ENCODE measurements around the gene MBP. TPM values are rescaled to one million over a fixed set of nuclear protein-coding genes. Genes with fewer than 3 reads are reported as not detected.

The MBP gene
- polyA plus RNA-seq, 1 donor from 2014 or later = 3.3 TPM

GRCh38 chr18:76956648-76957047, 175.9 kb downstream of the MBP start:
- Histone ChIP-seq H3K9me3 (ENCODE audit: low read length) (no peaks in the 10 kb centered on the region), H3K27ac (ENCODE audit: low read length) (no peak overlapping the region)
- TF ChIP-seq REST (IDR thresholded peaks at IDR 0.05; ENCODE audit: borderline replicate concordance) (no peak), POLR2AphosphoS5 (IDR thresholded peaks at IDR 0.05) (no peak), EZH2 (IDR thresholded peaks at IDR 0.05; ENCODE audit: borderline replicate concordance, insufficient read depth, low read length, poor library complexity, severe bottlenecking) (no peak), SMC3 (conservative IDR thresholded peaks at IDR 0.05; ENCODE audit: poor library complexity) (no peak), EP300 (conservative IDR thresholded peaks at IDR 0.05; ENCODE audit: poor library complexity, severe bottlenecking) (no peak), MXI1 (conservative IDR thresholded peaks at IDR 0.05; ENCODE audit: poor library complexity, severe bottlenecking) (no peak), TAF1 (IDR thresholded peaks at IDR 0.05; ENCODE audit: low read depth) (no peak), RAD21 (conservative IDR thresholded peaks at IDR 0.05) (no peak), CTCF (IDR thresholded peaks at IDR 0.05; ENCODE audit: poor library complexity, severe bottlenecking) (no peak)

GRCh38 chr18:76955524-76956170, 176.9 kb downstream of the MBP start:
- no peak for TF ChIP-seq EZH2 (IDR thresholded peaks at IDR 0.05; ENCODE audit: borderline replicate concordance, insufficient read depth, low read length, poor library complexity, severe bottlenecking)
- TF ChIP-seq MXI1 (conservative IDR thresholded peaks at IDR 0.05; ENCODE audit: poor library complexity, severe bottlenecking) = no peak
- TF ChIP-seq EP300 (conservative IDR thresholded peaks at IDR 0.05; ENCODE audit: poor library complexity, severe bottlenecking) = no peak
- no peak for TF ChIP-seq CTCF (IDR thresholded peaks at IDR 0.05; ENCODE audit: poor library complexity, severe bottlenecking)
- TF ChIP-seq TAF1 (IDR thresholded peaks at IDR 0.05; ENCODE audit: low read depth) = no peak
- no peak for TF ChIP-seq SMC3 (conservative IDR thresholded peaks at IDR 0.05; ENCODE audit: poor library complexity)
- TF ChIP-seq REST (IDR thresholded peaks at IDR 0.05; ENCODE audit: borderline replicate concordance) = no peak
- TF ChIP-seq POLR2AphosphoS5 (IDR thresholded peaks at IDR 0.05) = no peak
- TF ChIP-seq RAD21 (conservative IDR thresholded peaks at IDR 0.05) = no peak
- no peaks in the 10 kb centered on the region for H3K79me2 ChIP-seq (replicated peaks; ENCODE audit: insufficient read depth, low read length)

More at GRCh38 chr18:76956648-76957047, 175.9 kb downstream of the MBP start:
- Histone ChIP-seq H2AFZ (ENCODE audit: low read depth, low read length) (no peak overlapping the region), H3K27me3 (ENCODE audit: insufficient read depth, low read depth, low read length) (no peaks in the 10 kb centered on the region), H3K36me3 (ENCODE audit: insufficient read depth, low read length) (no peaks in the 10 kb centered on the region), H3K9me2 (ENCODE audit: insufficient read depth, low read length) (no peaks in the 10 kb centered on the region), H3K4me2 (ENCODE audit: low read length) (no peak overlapping the region), H3K9ac (ENCODE audit: low read length) (no peak overlapping the region), H3F3A (ENCODE audit: insufficient read depth, low read length, poor library complexity, severe bottlenecking) (no peaks in the 10 kb centered on the region), H3K4me3 (ENCODE audit: low read length) (no peak overlapping the region), H4K20me1 (ENCODE audit: insufficient read depth) (no peaks in the 10 kb centered on the region), H3K79me2 (replicated peaks; ENCODE audit: insufficient read depth, low read length) (no peaks in the 10 kb centered on the region)

More at GRCh38 chr18:76955524-76956170, 176.9 kb downstream of the MBP start:
- Histone ChIP-seq H4K20me1 (ENCODE audit: insufficient read depth) (no peaks in the 10 kb centered on the region), H3K9ac (ENCODE audit: low read length) (no peak overlapping the region), H3K36me3 (ENCODE audit: insufficient read depth, low read length) (peaks cover 5% of the 10 kb centered on the region), H3K9me2 (ENCODE audit: insufficient read depth, low read length) (no peaks in the 10 kb centered on the region), H2AFZ (ENCODE audit: low read depth, low read length) (no peak overlapping the region), H3K27ac (ENCODE audit: low read length) (no peak overlapping the region), H3K27me3 (ENCODE audit: insufficient read depth, low read depth, low read length) (no peaks in the 10 kb centered on the region), H3F3A (ENCODE audit: insufficient read depth, low read length, poor library complexity, severe bottlenecking) (no peaks in the 10 kb centered on the region), H3K4me3 (ENCODE audit: low read length) (no peak overlapping the region), H3K9me3 (ENCODE audit: low read length) (no peaks in the 10 kb centered on the region), H3K4me2 (ENCODE audit: low read length) (no peak overlapping the region)

Measured in neural cell (in vitro differentiated cells).